ENCODE results near the gene TENM3. TPM values are rescaled to one million over a fixed set of nuclear protein-coding genes. Genes with fewer than 3 reads are reported as not detected.

The TENM3 gene
- total RNA-seq, 1 donor from 2014 or later = not detected

DNA sequence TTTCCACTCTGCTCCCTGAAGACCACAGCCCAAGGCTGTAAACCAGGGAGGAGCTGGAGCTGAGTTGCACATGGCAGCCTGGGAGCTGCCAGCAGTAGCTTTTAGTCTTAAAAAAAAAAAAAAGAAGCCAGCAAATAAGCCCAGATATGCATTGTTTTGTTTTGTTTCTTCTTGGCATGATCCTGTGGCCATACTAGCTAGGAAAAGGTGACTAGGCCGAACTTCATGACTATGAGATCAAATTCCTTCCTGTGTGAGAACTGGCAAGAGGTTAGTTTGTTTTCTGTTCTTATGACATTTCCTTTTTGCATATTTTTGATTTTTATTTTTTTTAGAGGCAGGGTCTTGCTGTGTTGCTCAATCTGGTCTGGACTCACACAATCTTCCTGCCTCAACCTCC, 350.7 kb downstream of the TENM3 start:
- DNase-seq (no peak), ATAC-seq (ENCODE audit: low read depth) (no peak)
- Mint-ChIP-seq H3K9me3 (no peaks in the 10 kb centered on the region), H3K27me3 (no peaks in the 10 kb centered on the region), H3K4me3 (no peak overlapping the region), H3K27ac (no peak overlapping the region), H3K4me1 (no peaks in the 10 kb centered on the region), H3K36me3 (ENCODE audit: low read depth) (no peaks in the 10 kb centered on the region)
- POLR2A ChIA-PET = no interaction called here
- TF ChIP-seq, protein P1, sequence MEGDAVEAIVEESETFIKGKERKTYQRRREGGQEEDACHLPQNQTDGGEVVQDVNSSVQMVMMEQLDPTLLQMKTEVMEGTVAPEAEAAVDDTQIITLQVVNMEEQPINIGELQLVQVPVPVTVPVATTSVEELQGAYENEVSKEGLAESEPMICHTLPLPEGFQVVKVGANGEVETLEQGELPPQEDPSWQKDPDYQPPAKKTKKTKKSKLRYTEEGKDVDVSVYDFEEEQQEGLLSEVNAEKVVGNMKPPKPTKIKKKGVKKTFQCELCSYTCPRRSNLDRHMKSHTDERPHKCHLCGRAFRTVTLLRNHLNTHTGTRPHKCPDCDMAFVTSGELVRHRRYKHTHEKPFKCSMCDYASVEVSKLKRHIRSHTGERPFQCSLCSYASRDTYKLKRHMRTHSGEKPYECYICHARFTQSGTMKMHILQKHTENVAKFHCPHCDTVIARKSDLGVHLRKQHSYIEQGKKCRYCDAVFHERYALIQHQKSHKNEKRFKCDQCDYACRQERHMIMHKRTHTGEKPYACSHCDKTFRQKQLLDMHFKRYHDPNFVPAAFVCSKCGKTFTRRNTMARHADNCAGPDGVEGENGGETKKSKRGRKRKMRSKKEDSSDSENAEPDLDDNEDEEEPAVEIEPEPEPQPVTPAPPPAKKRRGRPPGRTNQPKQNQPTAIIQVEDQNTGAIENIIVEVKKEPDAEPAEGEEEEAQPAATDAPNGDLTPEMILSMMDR (IDR thresholded peaks at IDR 0.05) = no peak
- intact Hi-C loops (cut with micrococcal nuclease) = no loop called here
- CTCF ChIA-PET = no interaction called here

DNA sequence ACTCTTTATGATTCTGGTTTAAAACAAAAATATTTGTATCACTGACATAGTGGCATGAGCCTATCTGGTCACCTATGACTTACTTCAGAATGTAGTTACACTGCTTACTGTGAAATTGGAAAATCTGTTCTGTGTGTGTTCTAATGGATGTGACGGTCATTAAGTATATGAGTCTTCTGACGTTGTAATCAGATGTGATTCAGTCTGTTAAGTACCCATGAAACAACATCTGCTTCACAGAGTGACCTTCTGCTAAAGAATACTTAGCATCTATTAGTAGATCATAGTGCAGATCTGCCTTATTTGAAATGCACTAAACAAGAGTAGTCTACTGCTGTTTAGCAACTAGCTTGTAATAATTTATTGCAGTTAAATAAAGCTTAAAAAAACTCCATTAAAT, 356.9 kb downstream of the TENM3 start:
- Mint-ChIP-seq H3K4me1 (no peaks in the 10 kb centered on the region), H3K27ac (no peak overlapping the region), H3K36me3 (ENCODE audit: low read depth) (no peaks in the 10 kb centered on the region), H3K4me3 (no peak overlapping the region), H3K9me3 (no peaks in the 10 kb centered on the region), H3K27me3 (no peaks in the 10 kb centered on the region)
- DNase-seq = no peak
- TF ChIP-seq, protein P1 (IDR thresholded peaks at IDR 0.05) = no peak
- intact Hi-C loops (cut with micrococcal nuclease) = no loop called here
- ChIA-PET POLR2A (no interaction called here), CTCF (no interaction called here)
- ATAC-seq (ENCODE audit: low read depth) = no peak

DNA sequence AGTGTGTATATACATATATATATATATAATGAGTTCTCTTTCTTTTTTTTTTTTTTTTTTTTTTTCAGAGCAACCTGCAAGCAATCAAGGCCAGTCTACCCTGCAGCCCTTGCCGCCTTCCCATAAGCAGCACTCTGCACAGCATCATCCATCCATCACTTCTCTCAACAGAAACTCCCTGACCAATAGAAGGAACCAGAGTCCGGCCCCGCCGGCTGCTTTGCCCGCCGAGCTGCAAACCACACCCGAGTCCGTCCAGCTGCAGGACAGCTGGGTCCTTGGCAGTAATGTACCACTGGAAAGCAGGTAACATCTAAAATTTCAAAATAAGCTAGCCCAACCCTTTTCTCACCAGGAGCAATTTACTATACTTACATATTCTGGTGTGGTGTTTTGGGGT, 357.7 kb downstream of the TENM3 start:
- Mint-ChIP-seq H3K4me3 (no peak overlapping the region), H3K9me3 (no peaks in the 10 kb centered on the region), H3K4me1 (no peaks in the 10 kb centered on the region), H3K27ac (no peak overlapping the region), H3K27me3 (no peaks in the 10 kb centered on the region), H3K36me3 (ENCODE audit: low read depth) (no peaks in the 10 kb centered on the region)
- CTCF ChIA-PET = no interaction called here
- ATAC-seq (ENCODE audit: low read depth) (no peak), DNase-seq (no peak)
- POLR2A ChIA-PET = no interaction called here
- intact Hi-C loops (cut with micrococcal nuclease) = no loop called here
- TF ChIP-seq, protein P1 (IDR thresholded peaks at IDR 0.05) = no peak

DNA sequence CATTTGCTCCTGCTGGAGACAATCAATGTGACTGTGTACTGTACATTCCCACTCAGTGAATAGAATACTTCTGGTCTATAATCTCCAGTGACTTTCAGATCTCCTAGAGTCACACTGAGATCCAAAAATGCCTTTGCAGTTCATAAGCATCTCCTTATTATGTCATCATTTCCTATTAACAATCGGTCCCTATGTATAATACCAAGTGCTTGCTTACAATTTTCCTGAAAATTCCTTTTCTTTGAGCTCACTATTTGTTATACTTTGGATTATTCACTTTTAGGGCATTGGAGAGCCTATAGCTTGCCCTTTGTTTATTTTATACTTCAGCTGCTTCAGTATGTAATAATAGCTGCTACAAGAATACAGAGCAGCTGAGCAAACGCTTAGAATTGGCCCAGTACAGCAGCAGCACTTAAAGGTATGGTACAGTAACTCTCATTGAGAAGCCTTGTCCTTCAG, 361.0 kb downstream of the TENM3 start:
- Mint-ChIP-seq H3K27ac (no peak overlapping the region), H3K27me3 (no peaks in the 10 kb centered on the region), H3K4me1 (no peaks in the 10 kb centered on the region), H3K4me3 (no peak overlapping the region), H3K9me3 (no peaks in the 10 kb centered on the region), H3K36me3 (ENCODE audit: low read depth) (no peaks in the 10 kb centered on the region)
- ChIA-PET CTCF (no interaction called here), POLR2A (no interaction called here)
- DNase-seq (no peak), ATAC-seq (ENCODE audit: low read depth) (no peak)
- intact Hi-C loops (cut with micrococcal nuclease) = no loop called here
- TF ChIP-seq, protein P1 (IDR thresholded peaks at IDR 0.05) = no peak

DNA sequence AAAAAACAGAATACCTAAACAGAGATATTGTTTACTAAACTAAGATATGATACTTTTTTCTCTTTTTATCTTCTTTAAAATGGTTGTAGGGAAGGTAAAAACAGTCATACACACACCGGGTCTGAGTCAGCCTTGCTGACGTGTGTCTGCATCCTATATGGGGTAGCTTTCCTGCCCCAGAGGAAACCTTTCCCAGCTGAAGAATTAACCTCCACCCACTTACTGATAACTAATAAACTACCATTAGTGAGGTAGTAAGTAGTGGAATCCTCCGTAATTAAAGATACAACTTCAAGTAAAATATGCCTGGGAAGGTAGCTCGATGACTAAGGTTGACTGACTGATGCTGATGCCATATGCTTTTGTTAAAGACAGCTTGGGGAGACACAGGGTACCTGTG, 361.8 kb downstream of the TENM3 start:
- DNase-seq (no peak), ATAC-seq (ENCODE audit: low read depth) (no peak)
- CTCF ChIA-PET = no interaction called here
- intact Hi-C loops (cut with micrococcal nuclease) = no loop called here
- no peaks in the 10 kb centered on the region for H3K9me3 Mint-ChIP-seq
- no peaks in the 10 kb centered on the region for H3K36me3 Mint-ChIP-seq (ENCODE audit: low read depth)
- POLR2A ChIA-PET = no interaction called here
- no peaks in the 10 kb centered on the region for H3K4me1 Mint-ChIP-seq
- no peak overlapping the region for H3K4me3 Mint-ChIP-seq
- H3K27ac Mint-ChIP-seq = no peak overlapping the region
- TF ChIP-seq, protein P1 (IDR thresholded peaks at IDR 0.05) = no peak
- no peaks in the 10 kb centered on the region for H3K27me3 Mint-ChIP-seq
